NOMO-1 treated with DMSO at 0.1 percent for 48 hours (cell line): Measurements from ENCODE around the gene IMPA2.
"Not testable (repeated sequence)": the region's sequence is repeated elsewhere in the genome, so short reads cannot be mapped to it uniquely, and the experiment has no call there.

ENCODE experiments used
- DNase-seq: peaks from one replicate; lab custom pipeline; 2025; ENCODE audit not compliant: unreplicated experiment; lab: John Stamatoyannopoulos, UW

IMPA2 gene

DNA sequence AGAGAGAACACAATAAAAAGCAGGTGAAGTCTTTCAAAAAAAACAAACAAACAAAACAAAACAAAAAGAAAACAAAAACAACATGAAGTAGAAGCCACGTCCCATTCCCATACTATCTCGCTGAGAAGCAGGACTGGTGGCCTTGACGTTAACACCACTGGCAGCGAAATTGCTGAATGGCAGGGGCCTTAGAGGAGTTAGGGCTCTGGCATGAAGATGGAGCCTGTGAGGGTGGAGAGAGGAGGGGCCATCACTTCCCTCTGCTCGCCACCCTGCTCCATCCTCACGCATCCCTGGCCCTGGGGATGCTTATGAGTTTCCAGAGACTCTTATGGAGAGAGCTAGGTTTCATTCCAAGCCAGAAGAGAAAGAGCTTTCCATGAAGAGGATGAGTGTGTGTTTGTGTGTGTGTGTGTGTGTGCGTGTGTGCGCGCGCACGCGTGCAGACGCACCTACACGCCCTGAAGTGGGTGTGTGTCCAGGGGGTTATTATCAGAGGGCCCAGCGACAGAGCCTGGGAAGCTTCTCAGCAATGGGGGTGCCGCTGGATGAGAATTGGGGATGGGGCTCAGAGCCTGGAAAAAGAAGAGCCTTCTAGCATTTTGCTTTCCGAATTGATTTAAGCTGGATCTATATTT, 20.4 kb upstream of the IMPA2 start:
- DNase-seq: no peak

DNA sequence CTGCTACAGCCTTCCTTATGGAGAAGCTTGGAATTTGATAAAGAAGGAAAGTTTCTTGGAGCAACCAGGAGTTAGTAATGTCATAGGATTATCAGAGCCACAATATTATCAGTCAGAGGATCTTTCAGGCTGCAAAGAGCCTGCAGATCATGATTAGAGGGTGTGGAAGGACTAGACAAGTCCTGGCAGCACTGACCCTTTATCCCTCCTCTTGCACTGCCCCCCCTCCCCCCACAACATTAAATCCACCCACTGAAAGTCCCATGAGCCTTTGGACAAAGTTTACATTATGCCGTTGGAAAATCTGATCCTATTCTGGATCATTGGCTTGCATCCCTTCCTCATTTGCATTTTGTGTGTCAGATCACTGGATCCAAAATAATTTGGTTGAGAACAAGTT, 18.7 kb upstream of the IMPA2 start:
- no peak for DNase-seq

DNA sequence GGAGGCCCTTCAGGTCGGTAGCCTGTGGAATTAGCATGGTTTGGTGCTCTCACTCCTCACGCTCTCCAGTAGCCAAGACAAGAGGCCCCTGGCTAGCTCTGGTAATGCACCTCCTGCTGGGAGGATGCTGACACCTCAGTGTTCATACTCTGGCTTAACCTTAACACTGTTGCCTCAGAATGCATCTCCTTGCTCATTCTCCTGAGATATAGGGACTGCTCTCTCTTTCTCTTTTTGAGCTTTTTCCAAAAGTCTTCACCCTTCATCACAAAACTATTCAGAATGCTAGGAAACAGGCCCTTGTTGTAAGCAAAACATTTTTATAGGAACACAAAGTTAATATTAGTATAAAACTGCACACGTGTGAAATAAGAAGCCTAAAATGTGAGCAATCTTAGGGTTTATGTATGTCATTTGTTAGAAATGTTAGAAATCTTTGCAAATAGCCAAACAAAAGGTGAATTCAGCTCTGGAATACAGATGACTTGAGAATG, 17.3 kb upstream of the IMPA2 start:
- DNase-seq: no peak

DNA sequence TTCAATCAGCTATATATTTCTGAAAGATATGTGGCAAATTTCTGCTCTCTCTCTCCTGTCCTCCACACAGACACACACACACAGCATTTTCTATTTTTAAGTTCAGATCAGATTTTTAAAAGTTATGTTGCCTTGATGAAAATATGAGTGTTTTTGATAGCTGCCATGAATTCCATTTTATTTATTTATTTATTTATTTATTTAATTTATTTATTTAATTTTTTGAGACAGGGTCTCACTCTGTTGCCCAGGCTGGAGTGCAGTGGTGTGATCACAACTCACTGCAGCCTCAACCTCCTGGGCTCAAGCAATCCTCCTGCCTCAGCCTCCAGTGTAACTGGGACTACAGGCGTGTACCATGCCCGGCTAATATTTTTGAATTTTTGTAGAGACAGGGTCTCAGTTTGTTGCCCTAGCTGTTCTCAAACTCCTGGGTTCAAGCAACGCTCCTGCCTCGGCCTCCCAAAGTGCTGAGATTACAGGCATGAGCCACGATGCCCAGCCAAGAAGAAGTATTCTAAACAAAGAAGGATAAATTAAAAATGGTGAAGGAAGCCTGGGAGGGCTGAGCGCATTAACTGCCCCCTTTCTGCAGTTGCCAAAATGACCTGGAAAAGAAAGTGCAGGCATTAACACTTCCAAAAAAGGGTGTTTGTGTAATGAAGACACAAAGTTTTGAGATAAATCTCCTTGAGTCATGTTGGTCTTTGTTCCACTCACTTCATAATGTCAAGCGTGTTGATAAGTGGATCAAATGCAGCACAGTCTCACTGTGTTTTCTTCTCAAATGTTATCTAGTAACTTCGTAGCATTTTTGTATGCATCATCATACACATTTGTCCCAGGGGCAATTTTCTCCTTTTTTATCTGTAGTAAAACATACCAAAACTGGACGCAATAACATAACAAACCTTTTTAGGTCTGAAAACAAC, 11.1 kb upstream of the IMPA2 start:
- DNase-seq: no peak

DNA sequence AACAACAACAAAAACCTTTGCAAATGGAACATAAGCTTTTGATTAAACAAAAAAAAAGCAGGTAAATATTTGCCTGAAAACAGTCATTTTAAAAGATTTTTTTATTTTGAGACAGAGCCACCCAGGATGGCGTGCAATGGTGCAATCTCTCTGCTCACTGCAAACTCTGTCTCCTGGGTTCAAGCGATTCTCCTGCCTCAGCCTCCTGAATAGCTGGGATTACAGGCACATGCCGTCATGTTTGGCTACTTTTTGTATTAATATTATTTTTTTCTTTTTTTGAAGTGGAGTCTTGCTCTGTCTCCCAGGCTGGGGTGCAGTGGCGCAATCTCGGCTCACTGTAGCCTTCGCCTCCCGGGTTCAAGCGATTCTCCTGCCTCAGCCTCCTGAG, 10.5 kb upstream of the IMPA2 start:
- DNase-seq: not testable (repeated sequence)

DNA sequence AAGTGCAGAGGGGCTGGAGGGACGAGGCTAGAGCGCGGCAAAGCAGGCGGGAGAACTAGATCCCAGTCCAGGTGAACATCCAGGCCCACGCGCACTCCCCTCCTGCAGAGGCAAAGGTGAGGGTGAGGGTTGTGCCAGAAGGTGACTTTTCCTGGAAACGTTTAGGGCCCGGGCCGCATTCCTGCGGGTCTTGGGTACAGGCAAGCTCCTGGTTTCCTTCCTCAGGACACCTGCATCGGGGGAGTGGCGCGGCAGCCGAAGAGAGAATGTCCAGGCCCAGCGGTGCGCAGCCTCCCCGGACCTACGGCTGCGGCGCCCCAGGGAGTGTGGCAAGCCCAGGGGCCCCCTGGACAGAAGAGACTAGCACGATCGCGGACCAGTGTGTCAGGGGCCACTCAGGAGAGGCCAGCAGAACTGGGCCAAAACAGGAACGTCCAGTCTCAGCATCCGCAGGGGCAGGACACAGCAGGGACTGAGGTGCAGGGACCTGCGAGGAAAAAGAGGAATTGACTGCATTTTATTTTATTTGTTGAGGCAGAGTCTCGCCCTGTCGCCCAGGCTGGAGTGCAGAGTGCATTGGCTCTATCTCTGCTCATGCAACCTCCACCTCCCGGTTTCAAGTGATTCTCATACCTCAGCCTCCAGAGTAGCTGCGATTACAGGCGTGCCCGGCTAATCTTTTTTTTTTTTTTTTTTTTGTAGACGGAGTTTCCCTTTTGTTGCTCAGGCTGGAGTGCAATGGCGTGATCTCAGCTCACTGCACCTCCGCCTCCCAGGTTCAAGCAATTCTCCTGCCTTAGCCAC, 8.7 kb upstream of the IMPA2 start:
- DNase-seq: no peak

DNA sequence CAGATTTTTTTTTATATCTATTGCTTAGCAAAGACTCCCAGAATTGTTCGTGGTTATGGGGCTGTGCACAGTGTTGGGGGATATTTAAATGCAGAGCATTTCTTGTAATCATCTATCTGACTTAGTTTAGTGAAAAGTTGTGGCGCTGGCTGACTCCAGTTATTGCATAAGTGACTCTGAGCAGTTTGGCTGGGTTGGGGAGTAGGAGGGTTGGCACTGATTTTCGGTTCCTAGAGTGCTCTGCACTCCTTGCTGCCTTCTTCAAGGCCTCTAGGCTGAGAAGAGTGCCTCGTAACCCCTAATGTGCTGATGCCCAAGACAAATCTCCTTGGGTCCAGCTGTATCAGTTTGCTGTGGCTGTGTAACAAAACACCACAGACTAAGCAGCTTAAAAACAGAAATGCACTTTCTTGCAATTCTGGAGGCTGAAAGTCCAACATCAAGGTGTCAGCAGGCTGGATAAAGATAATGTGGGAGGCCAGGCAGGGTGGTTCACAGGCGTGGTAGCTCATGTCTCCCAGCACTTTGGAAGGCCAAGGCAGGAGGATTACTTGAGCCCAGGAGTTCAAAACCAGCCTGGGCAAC, 6.5 kb upstream of the IMPA2 start:
- DNase-seq: no peak

DNA sequence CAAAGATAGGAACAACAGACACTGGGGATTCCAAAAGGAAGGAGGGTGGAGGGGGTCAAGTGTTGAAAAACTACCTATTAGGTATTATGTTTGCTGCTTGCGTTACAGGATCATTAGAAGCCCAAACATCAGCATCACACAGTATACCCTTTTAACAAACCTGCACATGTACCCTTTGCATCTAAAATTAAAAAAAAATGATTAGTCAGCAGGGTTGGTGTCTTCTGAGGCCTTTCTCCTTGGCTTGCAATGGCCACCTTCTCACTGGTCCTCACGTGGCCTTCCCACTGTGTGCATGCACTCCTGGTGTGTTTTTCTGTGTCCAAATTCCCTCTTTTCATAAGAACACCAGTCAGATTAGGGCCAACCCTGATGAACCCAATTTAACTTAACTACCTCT, 5.6 kb upstream of the IMPA2 start:
- no peak for DNase-seq

DNA sequence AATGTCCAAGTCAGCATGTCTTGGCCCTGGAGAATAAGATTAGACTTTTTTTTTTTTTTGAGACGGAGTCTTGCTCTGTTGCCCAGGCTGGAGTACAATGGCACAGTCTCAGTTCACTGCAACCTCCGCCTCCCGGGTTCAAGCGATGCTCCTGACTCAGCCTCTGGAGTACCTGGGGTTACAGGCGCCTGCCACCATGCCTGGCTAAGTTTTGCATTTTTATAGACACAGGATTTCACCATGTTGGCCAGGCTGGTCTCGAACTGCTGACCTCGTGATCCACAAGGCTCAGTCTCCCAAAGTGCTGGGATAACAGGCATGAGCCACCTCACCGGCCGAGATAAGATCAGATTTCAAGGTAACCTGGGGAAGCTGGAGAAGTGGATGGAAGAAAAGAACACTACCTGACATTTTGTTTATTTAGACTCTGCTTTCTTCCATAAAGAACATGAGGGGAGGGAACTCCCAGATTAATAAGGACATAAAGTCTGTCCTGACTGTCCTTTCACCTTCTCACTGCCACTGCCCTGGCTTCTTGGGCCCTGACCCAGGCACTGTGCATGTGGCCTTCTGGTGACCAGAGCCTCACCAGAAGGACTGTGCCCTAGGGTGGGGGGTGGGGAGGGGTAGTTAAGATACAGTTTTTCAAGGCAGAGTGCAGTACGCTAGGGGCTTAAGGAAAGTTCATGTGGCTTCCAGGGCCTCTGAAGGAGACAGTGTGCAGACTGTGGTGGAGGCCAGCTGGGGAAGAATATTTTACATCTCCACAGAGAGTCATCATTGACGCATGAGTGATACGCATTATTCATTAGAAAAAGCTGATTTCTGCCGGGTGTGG, 4.8 kb upstream of the IMPA2 start:
- no peak for DNase-seq

DNA sequence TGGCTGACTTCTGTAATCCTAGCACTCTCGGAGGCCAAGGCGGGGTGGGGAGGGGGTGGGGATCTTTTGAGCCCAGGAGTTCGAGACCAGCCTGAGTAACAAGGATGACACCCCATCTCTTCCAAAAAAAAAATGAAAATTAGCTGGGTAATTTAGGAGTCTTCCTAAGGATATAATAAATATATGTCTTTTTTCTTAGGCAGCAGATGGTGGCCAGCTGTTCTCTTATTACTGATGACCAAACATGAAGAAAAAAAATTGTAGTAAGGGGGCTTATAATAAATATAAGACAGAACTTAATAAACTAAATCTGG, 4.2 kb upstream of the IMPA2 start:
- no peak for DNase-seq

DNA sequence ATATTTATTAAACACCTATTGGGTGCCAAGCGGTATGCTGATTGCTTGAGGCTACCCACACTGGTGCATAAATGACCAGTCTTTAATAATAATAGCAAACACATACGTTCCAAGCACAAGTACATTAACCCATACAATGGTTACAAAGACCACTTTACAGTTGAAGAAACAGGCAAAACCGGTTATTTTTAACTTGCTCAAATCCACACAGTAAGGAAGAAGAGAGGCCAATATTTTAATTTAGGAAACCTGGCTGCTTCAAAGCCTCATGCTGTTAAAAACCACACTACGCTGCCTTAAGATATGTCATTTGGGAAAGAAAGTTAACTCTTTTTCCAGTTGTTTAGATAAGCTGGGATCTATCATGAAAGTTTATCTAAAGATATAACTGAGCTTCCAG, 2.4 kb upstream of the IMPA2 start:
- no peak for DNase-seq

DNA sequence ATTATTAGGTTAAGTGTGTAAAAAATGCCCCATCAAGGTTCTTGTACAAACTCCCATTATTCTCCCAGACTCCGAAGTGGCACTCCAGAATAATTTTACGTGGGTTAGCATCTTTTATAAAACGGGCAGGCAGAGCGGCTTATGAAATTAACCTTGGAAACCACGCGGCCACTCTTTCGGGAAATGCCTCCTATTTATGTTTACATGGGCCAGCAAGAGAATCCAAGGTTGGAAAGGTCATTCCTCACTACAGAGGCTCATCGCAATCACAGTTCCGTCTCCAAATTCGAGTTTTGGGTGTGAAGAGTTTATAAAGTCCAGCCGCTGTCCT, 1.2 kb upstream of the IMPA2 start:
- no peak for DNase-seq

DNA sequence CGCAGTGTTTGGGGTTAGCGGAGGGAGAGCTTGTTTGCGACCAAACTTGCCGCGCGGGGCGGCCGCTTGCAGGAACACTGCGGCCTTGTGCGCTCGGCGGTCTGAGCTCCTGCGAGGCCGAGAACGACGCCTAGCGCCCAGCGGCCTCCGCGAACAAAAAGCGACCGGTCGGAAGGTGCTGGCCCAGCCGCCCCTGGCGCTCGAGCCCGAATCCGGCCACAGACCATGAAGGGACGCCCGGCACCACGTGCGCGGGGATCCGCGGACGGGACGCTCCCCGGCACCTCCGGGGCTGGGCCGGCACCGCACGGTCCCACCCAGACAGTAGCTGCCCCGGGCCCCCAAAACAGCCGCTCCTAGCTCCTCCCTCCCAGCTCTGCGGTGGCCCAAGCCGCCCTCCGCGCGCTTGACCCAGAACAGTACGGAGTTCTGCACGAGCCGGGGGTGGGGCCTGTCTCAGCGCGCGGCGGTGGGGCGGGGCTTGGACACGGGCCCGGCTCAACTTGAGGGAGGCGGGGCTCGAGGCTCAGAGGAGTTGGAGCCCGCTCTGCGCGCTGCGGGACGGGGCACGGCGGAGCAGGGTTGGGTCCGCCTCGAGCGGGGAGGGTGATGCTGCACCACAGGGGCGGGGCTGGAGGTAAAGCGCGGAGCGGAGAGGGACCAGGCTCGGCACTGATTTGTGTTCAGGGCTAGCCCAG, 664 bp upstream of the IMPA2 start:
- DNase-seq: peak; percentile 99

DNA sequence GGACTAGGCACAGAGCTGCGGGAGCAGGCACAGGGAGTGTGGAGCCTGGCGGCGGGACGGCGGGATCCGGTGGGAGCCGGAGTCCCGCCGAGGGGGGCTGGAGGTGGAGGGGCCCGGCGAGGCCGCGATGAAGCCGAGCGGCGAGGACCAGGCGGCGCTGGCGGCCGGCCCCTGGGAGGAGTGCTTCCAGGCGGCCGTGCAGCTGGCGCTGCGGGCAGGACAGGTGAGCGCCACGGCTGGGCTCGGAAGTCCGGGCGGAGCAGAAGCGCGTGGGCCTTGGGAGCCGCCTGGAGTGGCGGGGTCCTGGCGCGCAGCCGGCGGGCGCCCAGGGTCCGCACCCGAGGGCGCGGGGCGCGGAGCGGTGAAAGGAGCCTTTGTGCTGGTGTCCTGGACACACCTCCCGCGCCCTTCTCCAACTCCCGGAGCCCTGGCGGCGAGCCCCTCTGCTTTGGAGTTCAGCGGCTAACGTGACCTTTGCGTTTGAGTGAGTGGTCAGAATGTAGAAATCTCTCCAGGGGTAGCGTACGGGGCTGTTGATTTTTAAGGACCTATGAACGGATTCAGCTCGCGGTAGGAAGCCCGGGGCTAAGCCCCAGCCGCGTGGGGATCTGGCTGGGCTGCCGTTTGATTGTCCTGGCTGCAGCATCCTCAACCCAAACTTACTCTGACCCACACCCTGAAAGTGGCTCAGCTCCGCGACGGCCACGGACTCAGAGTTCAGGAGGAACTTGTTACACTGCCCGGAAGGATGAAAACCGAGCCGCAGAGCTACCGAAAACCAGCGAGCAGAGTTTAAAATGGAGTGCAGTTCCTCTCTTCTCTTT, 448 bp downstream of the IMPA2 start:
- peak; percentile 71 for DNase-seq

DNA sequence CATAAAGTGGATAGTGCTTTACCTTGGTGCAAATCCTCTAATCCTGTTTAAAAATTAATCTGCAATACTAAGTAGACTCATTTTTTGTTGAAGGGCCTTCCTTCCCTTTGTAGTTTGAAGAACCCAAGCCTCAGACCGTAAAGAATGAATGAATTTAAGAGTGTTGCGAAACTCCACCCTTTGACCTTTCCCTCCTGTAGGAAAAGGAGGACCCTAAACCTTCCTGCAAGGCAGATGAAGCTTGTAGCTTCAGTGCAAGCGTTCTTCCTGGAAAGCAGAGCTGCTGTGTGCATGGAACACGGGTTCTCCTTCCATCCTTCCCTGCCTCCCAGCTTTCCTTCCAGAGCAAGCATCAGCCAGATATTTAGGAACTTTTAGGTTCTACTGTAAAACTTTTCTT, 1.7 kb downstream of the IMPA2 start:
- no peak for DNase-seq

DNA sequence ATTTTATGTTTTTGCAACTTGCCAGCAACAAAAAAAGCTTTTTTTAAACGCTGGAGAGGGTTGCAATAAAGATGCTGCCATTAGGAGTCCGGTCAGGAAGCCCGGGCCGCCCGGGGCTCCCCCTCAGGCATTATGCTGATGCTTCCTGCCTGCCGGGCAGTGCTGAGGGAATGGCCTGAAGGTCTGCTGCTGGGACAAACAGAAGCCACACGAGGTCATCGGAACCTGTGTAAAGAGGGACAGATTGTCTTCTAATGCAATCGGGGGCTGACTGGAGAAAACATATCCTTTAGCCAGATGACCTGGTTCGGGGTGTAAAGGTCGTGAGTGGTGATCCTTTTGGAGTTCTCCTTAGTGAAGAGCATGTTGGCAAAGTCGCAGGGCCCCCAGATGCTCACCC, 2.3 kb downstream of the IMPA2 start:
- no peak for DNase-seq

DNA sequence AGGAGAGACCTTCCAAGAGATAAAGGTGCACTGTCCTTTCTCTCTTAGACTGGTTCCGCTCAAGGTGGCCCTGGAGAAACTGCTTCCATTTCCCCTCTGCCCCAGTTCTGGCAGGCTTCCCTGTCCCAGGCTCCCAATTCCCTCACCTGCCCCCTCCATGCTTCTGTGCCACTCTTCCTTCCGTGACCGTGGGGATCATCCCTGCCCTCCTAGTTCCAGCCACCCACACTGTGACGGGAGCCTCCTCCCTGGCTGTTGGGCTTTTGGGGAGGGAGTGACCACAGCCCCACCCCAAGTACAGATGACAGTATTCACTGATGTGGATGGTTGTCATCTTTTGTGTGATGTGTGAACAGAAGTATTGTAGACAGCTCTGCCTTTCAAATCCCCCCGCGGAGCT, 2.8 kb downstream of the IMPA2 start:
- no peak for DNase-seq

DNA sequence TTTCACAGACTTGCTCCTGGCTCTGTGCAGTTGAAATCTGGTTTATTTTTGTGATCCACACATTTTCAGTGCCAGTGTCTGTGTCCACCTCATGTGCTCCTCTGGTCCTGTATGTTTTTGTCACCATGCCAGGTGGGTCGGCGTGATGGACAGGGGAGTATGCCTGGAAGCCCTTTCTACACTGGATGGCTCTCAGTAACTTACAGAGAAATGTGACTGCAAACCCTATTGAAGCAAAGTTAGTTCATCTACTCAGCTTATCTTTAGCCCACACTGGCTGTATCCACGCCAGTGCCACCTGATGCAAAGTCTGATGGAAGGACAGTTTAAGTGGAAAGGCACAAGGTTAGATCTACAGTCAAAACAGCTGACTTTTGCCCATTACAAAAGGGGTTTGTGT, 4.3 kb downstream of the IMPA2 start:
- DNase-seq: no peak

DNA sequence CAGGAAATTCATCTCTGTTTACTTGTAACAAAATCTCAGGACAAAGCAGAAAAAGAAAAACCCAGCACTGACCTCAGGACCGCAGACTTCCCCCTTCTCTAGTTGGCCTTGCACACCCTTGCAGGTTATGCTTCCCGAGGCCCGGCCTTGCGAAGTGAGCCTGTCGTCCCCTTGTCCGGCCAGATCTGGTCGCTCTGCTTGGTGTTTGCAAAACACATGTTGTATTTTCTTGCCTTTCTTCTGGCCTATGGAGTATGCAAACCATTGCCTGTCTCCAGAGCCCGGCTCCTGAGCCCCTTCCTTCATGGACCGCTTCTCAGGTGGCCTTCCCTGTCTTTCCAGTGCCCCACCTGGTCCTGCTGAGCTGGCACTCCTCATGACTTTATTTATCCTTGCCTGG, 4.8 kb downstream of the IMPA2 start:
- DNase-seq: no peak
